Lower leg skin (tissue), 3 donors: ENCODE results near the gene CFAP107.

Experiments used
- CTCF ChIP-seq, 3 donors: fragments of 450-650 bp; IDR thresholded peaks; one replicate each; pipeline ENCODE4 v1.5.1; 2016; ENCODE audit warnings: antibody characterized with exemption in 3 of 3, mild to moderate bottlenecking in 3 of 3, moderate library complexity in 2 of 3
- POLR2A ChIP-seq, 2 donors: fragments of 450-650 bp; IDR thresholded peaks; one replicate each; pipeline ENCODE4 v1.6.1; 2016 to 2017; ENCODE audit warnings: antibody characterized with exemption in 2 of 2, mild to moderate bottlenecking in 1 of 2, moderate library complexity in 1 of 2

GRCh38 chr1:12703821-12704451 is 42.1 kb upstream of the CFAP107 start:
- no peak for TF ChIP-seq CTCF (IDR thresholded peaks at IDR 0.05)
- TF ChIP-seq POLR2A (IDR thresholded peaks at IDR 0.05): no peak
